DOHH2 (cell line): ENCODE measurements around the gene THBS1.

Experiments used
- H3F3A ChIP-seq: fragments of 200-600 bp; sonication (generic), shearing (Covaris generic); 2 replicates; pipeline ENCODE4 v1.6.0; 2016; ENCODE audit warnings: antibody characterized with exemption, mild to moderate bottlenecking; ENCODE audit not compliant: control insufficient read depth, insufficient read depth
- H3K27ac ChIP-seq: fragments of 200-600 bp; sonication (generic); 2 replicates; pipeline ENCODE4 v1.5.1; 2014; ENCODE audit warnings: low read depth, mild to moderate bottlenecking, low read length, moderate library complexity
- H3K27me3 ChIP-seq: fragments of 200-600 bp; sonication (generic); 2 replicates; pipeline ENCODE4 v1.6.1; 2014; ENCODE audit warnings: mild to moderate bottlenecking, low read length, mixed read lengths; ENCODE audit not compliant: control insufficient read depth
- H3K36me3 ChIP-seq: fragments of 200-600 bp; sonication (generic); 2 replicates; pipeline ENCODE4 v1.6.1; 2014; ENCODE audit warnings: mild to moderate bottlenecking, low read length, moderate library complexity, mixed read lengths; ENCODE audit not compliant: control insufficient read depth
- H3K4me1 ChIP-seq: fragments of 200-600 bp; sonication (generic); 2 replicates; pipeline ENCODE4 v1.6.1; 2014; ENCODE audit warnings: mild to moderate bottlenecking, low read length, mixed read lengths; ENCODE audit not compliant: control insufficient read depth
- H3K4me2 ChIP-seq: fragments of 200-600 bp; sonication (generic); 2 replicates; pipeline ENCODE4 v1.6.0; 2014; ENCODE audit warnings: mild to moderate bottlenecking, low read length, moderate library complexity
- H3K4me3 ChIP-seq: fragments of 200-600 bp; sonication (generic); 2 replicates; pipeline ENCODE4 v1.5.1; 2014; ENCODE audit warnings: mild to moderate bottlenecking, low read length, mixed read lengths
- H3K79me2 ChIP-seq: fragments of 200-600 bp; sonication (generic); 2 replicates; pipeline ENCODE4 v1.6.1; 2014; ENCODE audit warnings: mild to moderate bottlenecking, low read length, mixed read lengths; ENCODE audit not compliant: control insufficient read depth
- H3K9me2 ChIP-seq: fragments of 200-600 bp; sonication (generic); replicated peaks from 2 replicates; pipeline ENCODE4 v1.6.1; 2014; ENCODE audit warnings: mild to moderate bottlenecking, low read length, mixed read lengths; ENCODE audit not compliant: control insufficient read depth
- H3K9me3 ChIP-seq: fragments of 200-600 bp; sonication (generic); 2 replicates; pipeline ENCODE4 v1.6.1; 2014; ENCODE audit warnings: antibody characterized with exemption, low read length, mixed read lengths; ENCODE audit not compliant: control insufficient read depth, insufficient read depth
- H4K20me1 ChIP-seq: fragments of 200-600 bp; sonication (generic); 2 replicates; pipeline ENCODE4 v1.6.0; 2014; ENCODE audit warnings: low read depth, mild to moderate bottlenecking, antibody characterized with exemption, low read length, moderate library complexity; ENCODE audit not compliant: control insufficient read depth, insufficient read depth
- CTCF ChIP-seq: fragments of 200-600 bp; sonication (generic); IDR thresholded peaks from one replicate; pipeline ENCODE4 v1.5.1; 2014; ENCODE audit warnings: antibody characterized with exemption, mild to moderate bottlenecking, low read depth, low read length; ENCODE audit not compliant: poor library complexity, severe bottlenecking
- EZH2phosphoT487 ChIP-seq: fragments of 200-600 bp; sonication (generic); IDR thresholded peaks from 2 replicates; pipeline ENCODE4 v1.6.1; 2017; ENCODE audit warnings: borderline replicate concordance, mild to moderate bottlenecking, antibody characterized with exemption, low read length, moderate library complexity, mixed read lengths

The THBS1 gene

GRCh38 chr15:39639037-39639436, 58.2 kb downstream of the THBS1 start:
- H4K20me1 ChIP-seq = no peaks in the 10 kb centered on the region

GRCh38 chr15:39640665-39641064, 59.8 kb downstream of the THBS1 start:
- no peaks in the 10 kb centered on the region for H3K79me2 ChIP-seq
- H3K4me1 ChIP-seq = no peaks in the 10 kb centered on the region
- no peaks in the 10 kb centered on the region for H4K20me1 ChIP-seq
- TF ChIP-seq EZH2phosphoT487 (no peak), CTCF (no peak)
- no peak overlapping the region for H3K27ac ChIP-seq
- H3K4me3 ChIP-seq = no peak overlapping the region
- no peaks in the 10 kb centered on the region for H3K36me3 ChIP-seq
- no peaks in the 10 kb centered on the region for H3F3A ChIP-seq
- H3K27me3 ChIP-seq = peaks cover 4% of the 10 kb centered on the region; the same call in 1 of the 2 replicates
- no peaks in the 10 kb centered on the region for H3K9me3 ChIP-seq
- H3K9me2 ChIP-seq = no peaks in the 10 kb centered on the region
- H3K4me2 ChIP-seq = no peak overlapping the region

More at GRCh38 chr15:39639037-39639436, 58.2 kb downstream of the THBS1 start:
- peaks cover 4% of the 10 kb centered on the region; the same call in 1 of the 2 replicates for H3K27me3 ChIP-seq
- no peaks in the 10 kb centered on the region for H3F3A ChIP-seq
- no peaks in the 10 kb centered on the region for H3K9me3 ChIP-seq
- no peaks in the 10 kb centered on the region for H3K4me1 ChIP-seq
- no peaks in the 10 kb centered on the region for H3K79me2 ChIP-seq
- no peaks in the 10 kb centered on the region for H3K9me2 ChIP-seq
- no peaks in the 10 kb centered on the region for H3K36me3 ChIP-seq
- H3K27ac ChIP-seq = no peak overlapping the region
- TF ChIP-seq CTCF = no peak
- TF ChIP-seq EZH2phosphoT487 = no peak
- no peak overlapping the region for H3K4me3 ChIP-seq
- H3K4me2 ChIP-seq = no peak overlapping the region

- TF ChIP-seq CTCF (no peak), EZH2phosphoT487 (no peak)
- H3K9me3 ChIP-seq = no peaks in the 10 kb centered on the region
- H3K27me3 ChIP-seq = peaks cover 4% of the 10 kb centered on the region; the same call in 1 of the 2 replicates
- H3F3A ChIP-seq = no peaks in the 10 kb centered on the region
- H3K79me2 ChIP-seq = no peaks in the 10 kb centered on the region
- no peaks in the 10 kb centered on the region for H3K36me3 ChIP-seq
- no peaks in the 10 kb centered on the region for H4K20me1 ChIP-seq
- H3K27ac ChIP-seq = no peak overlapping the region
- H3K9me2 ChIP-seq = no peaks in the 10 kb centered on the region
- H3K4me3 ChIP-seq = no peak overlapping the region
- H3K4me1 ChIP-seq = no peaks in the 10 kb centered on the region
- no peak overlapping the region for H3K4me2 ChIP-seq
These were observed 60.5 kb downstream of the THBS1 start for GRCh38 chr15:39641191-39641889.
